Stimulated activated CD4-positive, alpha-beta T cell treated with anti-CD3 and anti-CD28 coated beads, Interleukin-15, amount 100 ng/mL, for 48 hours (primary cell): ENCODE results near the gene ZC3H13.

Experiments
- DNase-seq, 2 donors: peaks; one replicate each; pipeline ENCODE4 v3.0.0-alpha.2; 2020; ENCODE audit warnings: low read depth in 2 of 2

The ZC3H13 gene

DNA sequence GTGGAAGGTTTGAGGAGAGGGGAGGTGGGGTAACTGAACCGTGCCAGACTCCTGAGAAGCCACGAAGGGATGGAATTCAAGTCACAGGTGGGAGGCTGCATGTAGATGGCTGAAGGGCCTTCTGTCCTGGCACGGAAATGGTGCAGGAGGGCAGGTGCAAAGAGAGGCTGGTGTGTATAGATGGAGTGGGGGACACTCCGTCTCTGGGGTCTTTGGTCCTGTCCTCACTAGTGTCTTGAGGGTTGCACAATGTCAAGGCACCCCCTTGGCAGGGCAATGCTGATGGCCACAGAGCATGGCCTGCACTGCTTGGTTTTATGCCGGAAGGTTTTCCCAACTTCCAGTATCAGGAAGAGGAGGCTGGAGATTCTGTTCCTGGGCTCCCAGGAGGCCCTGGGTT, 118.3 kb downstream of the ZC3H13 start:
- no peak for DNase-seq

DNA sequence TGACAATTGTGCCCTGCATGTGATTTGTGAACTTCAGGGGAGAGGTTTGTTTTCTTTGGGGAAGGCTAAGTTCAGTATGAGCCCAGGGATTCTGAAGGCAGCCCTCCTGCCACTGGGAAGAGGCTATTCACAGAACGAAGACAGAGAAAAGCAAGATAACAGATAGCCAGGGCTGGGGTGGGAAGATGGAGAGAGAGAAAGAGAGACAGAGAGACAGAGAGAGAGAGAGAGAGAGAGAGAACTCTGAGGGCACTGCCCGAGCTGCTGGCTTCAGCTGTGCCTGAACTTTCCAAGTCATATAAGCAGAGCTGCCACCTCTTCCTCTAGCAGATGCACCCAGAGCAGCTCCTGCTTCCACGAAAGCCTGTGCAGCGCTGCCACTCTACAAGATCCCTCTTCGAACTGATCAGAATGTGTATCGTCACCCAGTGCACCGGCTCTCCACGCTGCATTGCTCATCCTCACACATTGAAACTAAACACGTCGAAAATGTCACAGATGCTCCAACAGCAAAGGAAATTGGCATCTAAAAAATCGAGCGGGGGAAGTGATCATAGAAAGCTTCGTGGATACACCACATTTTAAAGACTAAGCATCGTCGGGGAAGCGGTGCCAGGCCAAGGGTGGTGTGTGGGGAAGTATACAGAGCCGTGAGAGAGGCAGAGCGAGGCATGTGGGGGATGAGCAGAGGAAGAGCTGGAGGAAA, 119.2 kb downstream of the ZC3H13 start:
- DNase-seq: no peak

DNA sequence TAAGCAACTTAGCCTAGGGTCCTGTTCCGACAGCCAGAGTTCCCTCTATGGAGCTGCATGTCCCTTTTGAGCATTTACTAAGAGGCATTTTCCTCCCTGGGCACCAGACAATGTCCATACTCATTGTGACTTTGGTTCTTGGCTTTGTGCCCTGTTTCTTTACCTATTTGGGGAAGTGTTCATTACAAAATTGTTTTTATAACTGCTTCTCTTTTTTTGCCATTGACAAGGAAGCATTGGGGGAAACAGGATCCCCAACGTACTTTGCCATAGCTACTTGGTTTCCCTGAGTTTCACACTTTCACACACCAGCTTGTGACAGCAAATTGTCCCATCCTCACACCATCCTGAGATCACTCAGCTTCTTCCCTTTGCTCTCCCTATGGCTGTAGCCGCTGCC, 119.9 kb downstream of the ZC3H13 start:
- no peak for DNase-seq

DNA sequence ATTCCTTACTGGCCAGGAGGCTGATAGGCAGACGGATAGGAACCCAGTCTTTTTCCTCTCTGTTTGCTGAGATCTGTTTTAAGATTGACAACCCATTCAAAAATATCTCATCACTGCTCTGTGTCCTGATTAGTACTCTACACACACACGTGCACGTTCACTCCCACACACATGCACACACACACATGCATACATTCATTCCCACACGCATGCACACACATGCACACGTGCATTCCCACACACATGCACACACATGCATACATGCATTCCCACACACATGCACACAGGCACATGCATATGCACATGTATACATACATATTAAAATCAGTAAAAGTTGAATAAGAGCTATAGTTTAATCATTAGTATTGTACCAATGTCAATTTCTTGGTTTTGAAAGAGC, 120.4 kb downstream of the ZC3H13 start:
- no peak for DNase-seq

DNA sequence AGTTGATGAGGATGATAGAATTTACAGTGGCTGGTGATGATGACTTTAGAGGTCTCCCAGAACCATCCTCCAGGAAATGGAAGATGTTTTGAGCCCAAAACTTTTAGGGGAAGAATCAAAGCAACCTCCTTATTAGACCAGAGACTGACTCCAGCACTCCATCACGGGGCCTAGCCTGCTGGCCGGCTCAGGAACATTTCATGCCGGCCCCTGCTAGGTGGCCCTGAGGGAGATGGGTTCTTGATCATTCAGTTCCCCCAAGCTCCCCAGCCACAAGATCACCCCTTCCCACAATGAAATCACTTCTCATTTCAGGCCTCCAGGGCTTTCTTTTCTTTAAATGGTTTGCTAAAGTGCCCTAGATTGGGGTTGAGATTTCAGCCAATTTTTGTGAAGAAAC, 121.3 kb downstream of the ZC3H13 start:
- no peak for DNase-seq

DNA sequence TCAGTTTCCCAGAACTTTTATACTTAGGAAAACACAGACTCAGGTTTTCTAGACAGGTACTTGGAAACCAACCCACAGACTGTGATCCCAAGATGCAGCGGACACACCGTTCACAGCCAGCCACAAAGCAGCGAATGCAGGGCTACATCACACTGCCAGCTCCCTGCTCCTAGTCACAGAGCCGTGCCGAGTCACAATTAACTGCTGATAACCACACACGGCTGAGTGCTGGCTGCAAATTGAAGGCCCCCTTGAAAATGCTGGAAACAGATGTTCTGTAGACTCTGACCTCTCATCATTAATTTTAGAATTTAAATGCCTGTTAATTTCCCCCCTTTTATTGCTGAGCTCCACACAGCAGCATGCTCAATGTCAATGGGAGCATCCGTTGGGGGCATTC, 122.4 kb downstream of the ZC3H13 start:
- no peak for DNase-seq

DNA sequence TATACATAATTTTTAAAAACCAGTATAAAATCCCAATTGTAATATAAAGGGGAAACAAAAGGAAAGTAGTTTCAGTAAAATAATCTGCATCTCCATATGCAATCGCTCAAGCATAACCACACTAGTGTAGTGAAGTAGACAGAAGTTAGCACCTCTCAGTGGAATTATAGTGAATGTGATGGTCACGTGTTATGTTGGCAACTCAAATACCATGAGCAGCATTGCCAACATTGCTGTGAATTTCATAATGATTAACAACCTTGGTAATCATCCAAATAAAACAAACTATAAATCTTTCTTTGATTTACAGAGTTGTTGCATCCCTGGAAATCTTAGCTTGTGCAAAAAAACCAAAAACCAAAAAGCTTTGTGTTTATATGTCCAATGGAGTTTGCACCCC, 123.7 kb downstream of the ZC3H13 start:
- no peak for DNase-seq

DNA sequence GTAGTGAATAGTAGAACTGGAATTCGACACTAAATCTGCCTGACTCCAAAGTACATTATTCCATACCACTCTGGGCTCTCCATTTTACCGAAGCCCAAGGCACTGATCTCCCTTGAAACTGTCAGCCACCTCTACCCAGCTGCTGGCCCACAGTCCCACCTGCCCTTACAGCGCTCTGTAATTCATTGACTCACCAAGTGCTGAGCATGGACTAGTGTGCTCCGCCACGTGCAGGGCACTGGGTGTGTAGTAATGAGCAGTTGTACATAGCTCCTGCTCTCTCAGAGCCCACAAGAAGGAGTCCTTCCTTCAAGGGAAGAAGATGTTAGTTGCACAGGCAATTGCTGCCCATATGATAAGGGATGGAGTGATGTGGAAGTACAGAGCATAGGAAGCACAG, 124.4 kb downstream of the ZC3H13 start:
- DNase-seq: no peak

DNA sequence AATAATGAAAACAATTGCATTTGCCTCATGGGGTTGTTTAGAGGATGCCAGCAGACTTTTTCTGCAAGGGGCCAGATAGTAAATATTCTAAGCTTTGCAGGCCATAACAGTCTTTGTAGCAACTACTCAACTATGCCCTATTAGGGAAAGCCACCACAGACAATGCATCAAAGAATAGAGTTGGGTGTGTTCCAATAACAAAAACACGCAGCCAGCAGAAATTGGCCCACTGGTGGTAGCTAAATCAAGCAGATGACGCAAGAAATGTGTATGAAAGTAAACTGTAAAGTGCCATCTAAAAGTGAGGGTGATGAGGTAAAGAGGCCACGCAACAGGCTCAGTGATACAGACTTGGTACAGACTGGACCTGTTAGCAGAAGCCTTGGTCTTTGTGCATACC, 125.8 kb downstream of the ZC3H13 start:
- no peak for DNase-seq

DNA sequence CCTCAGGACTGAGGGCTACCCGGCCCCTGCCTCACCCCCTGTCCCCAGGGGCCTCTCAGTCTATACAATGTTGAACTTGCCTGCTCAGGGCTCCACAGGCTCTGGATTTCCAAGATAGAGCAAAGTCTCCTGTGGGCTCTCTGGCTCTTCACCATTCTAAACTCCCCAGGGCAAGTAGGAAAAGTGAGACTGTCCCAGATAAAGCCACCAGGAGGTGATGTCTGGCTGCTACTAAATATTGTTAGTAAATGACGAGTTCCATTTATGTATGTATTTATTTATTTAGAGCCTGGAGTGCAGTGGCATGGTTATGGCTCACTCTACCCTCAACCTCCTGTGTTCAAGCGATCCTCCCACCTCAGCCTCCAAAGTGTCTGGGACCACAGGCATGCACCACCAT, 127.4 kb downstream of the ZC3H13 start:
- no peak for DNase-seq

DNA sequence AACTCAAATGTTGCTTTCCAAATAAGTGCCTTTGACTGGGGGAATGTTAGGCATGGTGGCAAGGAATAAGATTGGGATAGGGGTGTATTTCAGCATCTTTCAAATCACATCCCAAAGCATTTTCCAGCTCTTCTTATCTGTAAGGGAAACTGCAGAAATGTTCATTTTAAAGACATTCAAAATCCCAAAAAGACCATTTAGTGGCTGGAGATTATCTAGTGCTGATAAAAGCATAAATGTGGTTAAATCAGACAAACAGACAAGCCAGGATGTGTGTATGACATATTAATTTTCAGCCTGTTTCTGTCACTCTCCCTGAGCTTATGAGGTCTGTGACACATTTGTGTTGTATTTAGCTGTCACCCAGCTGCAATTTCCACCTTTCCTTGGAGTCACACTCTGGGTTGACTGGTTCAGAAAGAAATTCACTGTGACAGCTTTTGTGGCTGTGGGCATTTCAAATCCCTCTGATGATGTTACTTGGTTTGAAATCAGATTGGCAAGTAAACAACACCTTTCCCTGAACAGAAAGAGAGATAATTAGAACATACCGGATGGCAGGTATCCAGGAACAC, 131.3 kb downstream of the ZC3H13 start:
- DNase-seq: no peak

DNA sequence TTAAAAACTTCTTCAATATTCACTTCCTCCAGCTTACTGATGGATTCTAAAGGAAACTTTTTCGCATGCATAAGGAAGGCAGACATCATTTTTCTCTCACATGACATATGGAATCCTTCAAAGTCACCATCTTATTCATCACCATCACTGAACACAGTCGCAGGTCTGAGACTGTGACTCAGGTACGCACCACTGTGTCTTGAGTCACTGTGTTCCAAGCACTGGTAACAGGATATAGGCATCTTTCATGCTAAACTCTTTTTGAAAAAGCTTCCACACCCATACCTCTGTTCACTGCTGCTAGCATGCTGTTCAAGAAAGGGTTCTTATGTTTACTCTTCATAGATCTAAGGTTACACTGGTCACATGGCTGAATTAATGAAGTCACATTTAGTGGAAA, 133.9 kb downstream of the ZC3H13 start:
- peak in 1 of 2 donors; percentile 10 for DNase-seq

DNA sequence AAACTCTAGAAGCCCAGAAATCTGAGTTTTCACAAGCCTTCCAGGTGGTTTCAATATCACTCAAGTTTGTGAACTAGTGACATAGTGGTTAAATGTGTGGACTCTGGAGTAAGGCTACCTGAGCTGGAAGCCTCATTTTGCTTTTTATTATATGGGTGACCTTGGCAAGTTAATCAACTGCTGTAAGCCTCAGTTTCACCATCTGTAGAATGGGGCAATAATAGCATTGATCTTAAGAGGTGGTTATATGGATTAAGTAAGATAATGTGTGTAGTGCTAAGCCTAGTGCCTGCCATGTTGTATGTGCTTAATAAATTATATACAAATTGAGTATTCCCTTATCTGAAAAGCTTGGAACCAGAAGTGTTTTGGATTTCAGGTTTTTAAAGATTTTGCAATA, 135.5 kb downstream of the ZC3H13 start:
- no peak for DNase-seq

DNA sequence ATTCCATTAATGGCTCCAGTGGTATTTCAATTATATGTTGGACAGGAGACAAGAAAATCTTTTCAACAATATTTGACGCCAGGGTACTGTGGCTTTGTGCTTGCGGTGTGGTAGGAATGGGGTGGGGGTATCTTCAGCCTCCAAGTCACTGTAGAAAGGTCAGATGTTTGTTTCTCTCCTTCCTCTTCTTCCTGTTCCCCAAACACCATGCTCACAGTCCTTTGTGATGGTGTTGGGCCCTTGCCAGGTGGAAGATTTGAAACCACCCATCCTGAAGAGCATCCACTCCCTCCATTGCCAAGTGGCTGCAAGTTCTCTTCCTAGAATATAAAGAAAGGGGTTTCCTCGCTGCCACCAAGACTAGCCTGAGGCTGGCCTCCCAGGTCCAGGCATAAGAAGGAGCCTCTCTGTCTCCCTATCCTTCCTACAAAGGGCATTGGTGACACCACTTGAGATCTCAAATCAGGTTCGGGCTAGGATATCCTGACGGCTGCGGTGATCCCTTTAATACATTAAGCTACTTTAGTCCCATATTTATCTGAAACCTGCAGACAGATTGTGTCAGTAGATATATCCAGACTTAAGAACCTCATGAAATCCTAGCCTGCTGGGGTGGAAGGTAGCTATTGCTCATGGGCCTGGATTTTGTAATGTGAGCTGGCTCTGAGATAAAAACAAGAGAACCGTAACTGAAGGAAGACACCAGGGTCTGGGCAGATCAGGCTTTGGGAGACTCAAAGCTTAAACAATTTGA, 136.7 kb downstream of the ZC3H13 start:
- DNase-seq: no peak

DNA sequence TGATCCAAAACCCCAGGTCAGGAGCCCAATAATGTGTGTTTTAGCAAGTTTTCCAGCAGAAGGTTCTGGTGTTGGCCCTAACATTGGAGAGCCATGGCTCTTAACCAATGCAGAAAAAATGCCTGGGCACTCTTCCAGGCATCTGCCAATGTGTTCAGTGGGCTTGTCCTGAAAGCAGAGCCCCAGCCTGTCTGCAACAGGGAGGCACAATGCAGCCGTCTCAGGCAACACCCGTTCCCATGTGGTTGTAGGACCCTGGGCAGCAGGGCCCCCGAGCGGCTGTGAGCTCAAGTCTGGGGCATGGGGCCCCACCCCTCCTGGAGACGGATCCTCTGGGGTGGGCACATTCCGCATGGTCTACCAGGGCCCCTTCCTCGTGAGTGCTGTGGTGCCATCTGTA, 142.9 kb downstream of the ZC3H13 start:
- DNase-seq: no peak

DNA sequence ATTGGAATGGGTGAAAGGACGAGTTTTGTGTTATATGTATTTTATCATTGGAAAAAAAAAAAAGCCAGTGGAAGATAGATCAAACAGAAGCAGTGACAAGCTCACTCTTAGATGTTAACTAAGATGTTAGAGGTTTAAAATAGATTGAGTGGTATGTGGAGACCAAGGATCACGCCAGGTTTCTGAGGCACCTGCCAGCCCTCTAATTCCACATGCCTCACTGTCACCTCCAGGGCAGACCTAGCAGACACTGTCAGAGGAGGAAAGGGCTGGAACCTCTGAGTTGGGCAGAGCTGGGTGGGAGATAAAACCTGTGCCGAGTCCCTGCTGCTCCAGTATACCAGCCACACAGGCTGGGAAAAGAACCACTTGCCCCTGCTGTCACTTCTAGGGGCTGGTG, 143.5 kb downstream of the ZC3H13 start:
- no peak for DNase-seq

DNA sequence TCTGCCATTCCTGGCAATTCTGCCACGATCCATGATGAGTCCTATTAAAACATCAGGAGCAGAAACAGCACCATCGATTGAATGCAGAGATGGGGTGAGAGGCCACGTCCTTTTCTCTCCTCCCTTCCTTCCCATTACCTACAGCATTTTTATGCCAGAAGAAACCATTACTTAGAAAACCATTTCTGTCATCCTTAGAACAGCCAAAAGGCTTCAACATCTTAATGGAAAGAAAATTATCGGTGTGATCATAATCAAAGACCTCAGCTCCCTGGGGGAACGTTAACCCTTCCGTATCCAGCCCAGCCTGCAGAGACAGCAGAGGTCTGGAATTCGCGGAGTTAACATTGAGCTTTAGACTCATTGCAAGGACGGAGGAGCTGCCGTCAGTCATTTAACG, 145.0 kb downstream of the ZC3H13 start:
- no peak for DNase-seq
